GM12891 (cell line): Measurements from ENCODE around the gene FALEC.

Experiments used
- POLR2A ChIP-seq: IDR thresholded peaks from 2 replicates; pipeline ENCODE4 v1.6.1; 2011; ENCODE audit warnings: low read depth, low read length, control low read depth
- POLR2AphosphoS5 ChIP-seq: IDR thresholded peaks from 2 replicates; pipeline ENCODE4 v1.6.1; 2011; ENCODE audit warnings: low read depth, low read length, control low read depth
- SPI1 ChIP-seq: IDR thresholded peaks from 2 replicates; pipeline ENCODE4 v1.6.1; 2011; ENCODE audit warnings: low read depth, low read length, control low read depth

DNA sequence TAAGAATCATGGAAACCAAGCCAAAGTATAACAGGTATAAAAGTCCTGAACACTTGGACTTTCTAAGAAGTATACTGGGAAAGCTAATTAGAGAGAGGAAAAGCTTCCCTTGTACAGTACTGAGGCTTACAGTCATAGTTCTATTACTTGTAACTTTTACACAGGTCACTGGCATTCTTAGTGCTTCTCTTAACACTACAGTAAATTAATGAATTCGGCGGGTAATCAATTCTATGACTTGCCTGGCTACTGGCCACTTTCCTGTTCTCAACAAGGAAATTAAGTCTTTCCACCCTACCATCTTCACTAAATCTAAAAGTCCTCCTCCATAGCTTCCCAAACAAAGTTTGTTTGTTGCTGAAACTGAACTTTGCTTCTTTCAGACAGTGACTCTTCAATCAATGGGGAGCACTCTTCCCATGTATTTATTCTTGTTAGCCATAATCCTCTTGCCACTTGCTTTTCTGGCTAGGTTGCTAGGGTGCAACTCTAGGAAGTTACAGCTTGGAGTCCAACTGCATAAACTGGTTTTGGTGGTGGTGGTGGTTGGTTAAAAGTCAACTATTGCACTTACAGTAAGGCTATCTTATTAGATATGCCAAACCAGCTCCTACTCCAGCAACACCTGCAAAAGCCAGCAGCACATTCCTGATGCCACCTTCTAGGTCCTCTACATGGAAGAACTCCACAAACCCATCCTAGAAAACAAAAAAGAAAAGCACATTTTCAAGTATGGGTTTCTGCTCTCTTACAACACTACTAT is 61.4 kb downstream of the FALEC start:
- TF ChIP-seq POLR2AphosphoS5 (peak; percentile 20; the same call in 1 of the 2 replicates), POLR2A (peak; percentile 63), SPI1 (no peak)
